NCI-H82 (cell line): ENCODE data around the gene CD82.

Experiments used
- DNase-seq: peaks from one replicate; lab custom pipeline; 2025; lab: John Stamatoyannopoulos, UW

CD82 gene

DNA sequence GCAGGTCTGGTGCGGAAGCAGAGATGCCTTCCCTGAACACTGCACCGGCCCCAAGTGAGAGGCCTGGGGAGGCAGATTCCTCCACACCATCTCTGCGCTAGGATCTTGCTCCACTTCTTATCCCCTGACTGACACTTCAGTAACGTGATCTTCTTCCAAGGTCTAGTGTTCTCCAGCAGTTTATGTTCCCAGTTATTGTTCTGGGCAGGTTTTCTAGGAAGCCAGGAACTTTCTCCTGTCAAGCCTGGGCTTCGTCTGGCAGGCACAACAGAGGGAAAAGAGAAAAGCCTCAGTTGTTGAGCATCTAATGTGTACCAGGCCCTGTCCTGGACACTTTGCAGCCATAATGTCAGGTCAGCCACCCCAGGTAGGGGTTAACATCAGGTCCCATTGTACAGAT, 10.5 kb downstream of the CD82 start:
- no peak for DNase-seq

DNA sequence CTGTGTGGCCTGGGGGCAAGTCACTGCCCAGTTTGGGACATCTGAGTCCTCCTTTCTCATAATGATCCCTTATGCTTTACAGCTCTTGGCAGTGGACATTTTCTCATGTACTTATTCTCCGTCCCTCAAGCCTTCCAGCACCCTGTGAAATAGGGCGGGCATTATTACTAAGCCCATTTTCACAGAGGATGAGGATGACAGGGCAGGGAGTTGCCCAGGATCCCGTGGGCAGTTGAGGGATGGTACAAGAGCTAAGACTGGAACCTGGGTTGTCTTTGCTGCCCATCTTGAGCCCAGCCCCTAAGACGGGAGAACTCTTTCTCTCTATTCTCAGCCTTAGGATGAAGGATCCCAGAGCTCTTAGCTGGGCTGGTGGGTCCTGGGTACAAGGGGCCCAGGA, 11.2 kb downstream of the CD82 start:
- no peak for DNase-seq

- DNase-seq = no peak
These were observed 11.9 kb downstream of the CD82 start for GRCh38 chr11:44577231-44577830.

- no peak for DNase-seq
These were observed 12.8 kb downstream of the CD82 start for GRCh38 chr11:44578279-44578678.

GRCh38 chr11:44579302-44579761, 13.9 kb downstream of the CD82 start:
- DNase-seq = no peak

GRCh38 chr11:44580701-44581100, 15.2 kb downstream of the CD82 start:
- DNase-seq = peak; percentile 77

GRCh38 chr11:44581246-44581645, 15.8 kb downstream of the CD82 start:
- DNase-seq = no peak

GRCh38 chr11:44582641-44583352, 17.3 kb downstream of the CD82 start:
- no peak for DNase-seq

DNA sequence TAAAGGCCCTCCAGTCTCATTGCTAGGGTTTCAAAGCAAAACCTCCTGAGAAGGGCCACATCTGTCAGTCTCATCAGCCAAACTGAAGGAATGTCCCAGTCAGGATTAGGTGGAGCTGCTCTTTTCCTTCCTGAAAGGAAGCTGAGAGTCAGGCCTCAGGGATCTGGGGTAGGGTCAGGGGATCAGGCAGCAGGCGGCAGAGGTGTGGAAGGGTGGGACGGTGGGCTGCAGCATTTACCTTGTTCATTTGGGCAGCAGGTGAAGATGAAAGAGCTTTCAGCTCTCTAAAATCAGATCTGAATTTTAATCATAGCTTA, 17.8 kb downstream of the CD82 start:
- DNase-seq = no peak

DNA sequence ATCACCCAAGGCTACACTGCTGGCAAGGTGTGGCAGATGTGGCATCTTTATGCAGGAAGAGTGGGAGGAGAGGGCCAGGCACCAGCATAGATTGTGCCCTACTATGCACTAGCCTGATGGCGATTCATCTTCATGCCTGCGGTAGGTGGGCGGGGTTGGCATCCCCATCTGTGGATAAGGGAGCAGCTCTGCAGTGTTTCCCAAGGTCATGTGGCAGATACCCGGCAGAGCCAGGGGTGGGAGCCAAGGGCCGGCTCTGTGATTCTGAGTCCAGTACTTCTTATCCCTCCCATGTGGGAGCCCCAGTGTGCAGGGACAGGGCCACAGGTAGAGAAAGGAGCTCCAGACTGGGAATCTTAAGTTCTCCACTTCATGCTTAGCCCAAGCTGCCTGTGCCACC, 20.0 kb downstream of the CD82 start:
- DNase-seq = no peak

- no peak for DNase-seq
These were observed 23.8 kb downstream of the CD82 start for GRCh38 chr11:44589301-44589700.

DNA sequence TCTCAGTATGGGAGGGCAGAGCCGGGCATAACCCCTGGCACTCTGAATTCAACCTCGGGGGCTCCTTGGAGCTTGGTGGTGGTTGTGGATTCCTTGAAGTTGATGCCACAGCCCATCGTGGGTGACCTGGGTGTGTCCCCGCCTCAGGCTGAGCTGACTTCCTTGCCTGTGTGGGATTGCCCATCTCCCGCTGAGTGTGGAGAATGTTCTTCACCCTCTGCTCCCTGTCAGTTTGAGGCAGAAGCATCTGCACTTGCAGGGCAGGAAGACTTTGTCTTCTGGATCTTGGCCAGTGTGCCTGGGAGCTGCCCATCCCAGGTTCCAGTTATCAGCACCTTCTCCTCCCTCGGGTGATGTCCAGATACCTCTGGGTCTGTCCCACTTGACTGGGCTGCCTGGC, 25.3 kb downstream of the CD82 start:
- no peak for DNase-seq

DNA sequence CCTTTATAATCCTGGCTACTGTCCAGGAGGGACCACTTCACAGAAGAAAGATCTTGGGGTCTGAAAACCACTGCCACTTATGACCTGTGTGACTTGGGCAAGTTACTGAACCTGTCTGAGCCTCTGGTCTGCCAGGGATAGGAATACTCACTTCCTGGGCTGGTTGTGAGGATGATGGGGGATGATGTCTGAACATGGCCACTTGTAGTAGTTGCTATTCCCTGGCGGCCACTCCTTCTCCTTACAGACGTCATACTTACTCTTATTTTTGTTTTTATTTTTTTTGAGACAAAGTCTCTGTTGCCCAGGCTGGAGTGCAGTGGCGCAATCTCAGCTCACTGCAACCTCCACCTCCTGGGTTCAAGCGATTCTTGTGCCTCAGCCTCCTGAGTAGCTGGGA, 26.1 kb downstream of the CD82 start:
- no peak for DNase-seq

DNA sequence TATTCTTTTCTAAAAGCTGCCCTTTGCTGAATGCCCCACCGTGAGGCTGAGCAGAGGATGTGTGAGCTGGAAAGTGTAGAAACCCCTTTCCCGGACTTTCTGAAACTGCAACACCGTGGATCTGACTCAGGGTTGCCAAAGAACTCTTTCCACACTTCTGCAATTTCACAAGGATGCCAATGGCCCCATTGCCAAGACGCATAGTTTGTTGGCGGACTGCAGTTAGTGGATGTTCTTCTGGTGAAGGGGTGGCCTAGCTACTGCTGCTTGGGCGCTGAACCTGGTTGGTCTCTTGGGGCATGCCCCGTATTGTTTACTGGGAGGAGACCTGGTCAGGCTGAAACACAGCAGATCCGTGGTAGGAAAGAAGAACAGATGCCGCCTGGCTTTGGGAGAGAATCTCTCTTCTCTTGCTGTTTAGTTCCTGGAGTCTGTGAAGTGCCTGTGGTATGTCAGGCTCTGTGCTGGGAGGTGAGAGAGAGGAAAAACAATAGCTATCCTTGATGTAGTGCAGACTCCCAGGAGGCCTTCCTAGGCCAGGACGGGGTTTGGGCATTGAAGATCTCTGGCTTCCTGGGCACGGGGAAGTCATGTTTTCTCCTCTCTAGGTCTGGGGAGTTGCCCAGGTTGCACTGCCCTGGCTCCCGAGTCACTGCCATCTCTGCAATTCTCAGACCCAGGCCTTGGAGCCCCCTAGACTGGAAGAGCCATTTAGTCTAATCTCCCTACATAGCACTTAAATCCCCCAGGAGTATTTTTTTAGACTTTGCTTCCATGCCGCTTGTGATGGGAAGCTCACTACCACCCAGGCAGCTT, 26.9 kb downstream of the CD82 start:
- no peak for DNase-seq

DNA sequence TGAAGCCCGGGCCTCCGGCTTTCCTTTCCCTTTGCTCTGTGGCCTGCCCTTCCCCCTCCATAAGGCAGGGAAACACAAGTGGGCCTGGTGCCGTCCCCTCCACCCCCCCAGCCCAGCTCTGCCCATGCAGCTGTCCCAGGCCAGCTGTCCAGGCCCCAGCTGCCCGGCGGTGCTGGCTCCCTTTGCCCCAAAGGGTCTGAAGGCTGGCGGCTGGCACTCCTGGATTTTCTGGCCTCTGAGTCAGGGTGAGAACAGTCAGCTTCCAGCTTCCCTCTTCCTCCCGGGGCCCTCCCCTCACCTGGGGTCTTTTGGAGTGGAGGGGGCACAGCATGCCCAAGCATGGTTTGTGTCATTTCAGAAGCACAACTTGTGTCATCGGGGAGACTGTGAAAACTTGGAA, 27.8 kb downstream of the CD82 start:
- no peak for DNase-seq

DNA sequence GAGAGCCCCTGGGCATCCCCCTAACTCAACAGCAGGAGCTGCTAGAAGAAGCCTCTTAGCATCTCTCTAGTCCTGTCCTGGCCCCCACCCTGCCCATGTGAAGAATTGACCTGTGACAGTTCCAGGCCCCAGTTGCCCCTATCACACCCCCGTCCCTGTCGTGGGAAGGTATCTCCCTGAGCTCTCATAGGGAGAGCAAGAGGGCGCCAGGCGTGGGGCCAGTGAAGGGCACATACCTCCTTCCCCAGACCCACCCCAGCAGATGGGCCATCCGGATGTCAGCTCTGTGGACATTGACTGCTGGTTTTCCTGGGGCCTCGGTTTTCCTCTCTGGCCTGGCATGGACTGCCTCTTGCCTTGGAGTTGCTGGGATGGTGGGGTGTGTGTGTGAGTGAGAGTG, 29.5 kb downstream of the CD82 start:
- no peak for DNase-seq

GRCh38 chr11:44595964-44596381, 30.5 kb downstream of the CD82 start:
- DNase-seq = no peak

DNA sequence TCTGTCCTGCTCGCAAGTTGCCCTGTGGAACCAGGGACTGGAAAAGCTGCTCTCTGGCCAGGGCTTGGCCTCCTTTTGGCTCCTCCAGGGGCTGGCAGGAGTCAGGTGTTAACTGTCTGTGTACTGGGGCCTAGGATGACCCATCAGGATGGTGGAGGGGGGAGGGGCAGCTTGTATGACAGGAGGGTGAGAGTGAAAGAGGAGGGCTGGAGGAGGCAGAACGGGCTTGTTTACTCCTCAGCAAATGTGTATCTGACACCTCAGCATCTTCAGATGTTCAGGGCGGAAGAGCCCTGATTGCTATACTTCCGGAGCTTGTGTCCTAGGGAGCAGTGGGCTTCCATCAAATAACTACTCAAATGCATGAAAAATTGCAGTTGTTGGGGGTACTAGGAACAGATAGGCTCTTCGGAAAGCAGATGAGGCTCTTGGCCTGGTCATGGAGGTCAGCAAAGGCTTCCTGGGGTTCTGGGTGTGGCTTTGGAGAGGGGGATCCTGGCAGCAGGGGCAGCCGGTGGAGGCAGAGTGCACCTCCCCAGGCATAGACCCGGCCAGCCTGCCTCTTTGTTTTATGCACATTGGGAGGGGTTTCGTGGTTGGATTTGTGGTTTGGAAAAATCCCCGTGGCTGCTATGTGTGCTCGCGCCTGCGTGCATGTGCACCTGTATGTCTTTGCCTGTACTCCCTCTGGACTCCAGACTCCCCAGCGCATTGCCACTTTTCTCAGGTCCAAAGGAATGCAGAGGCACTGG, 31.2 kb downstream of the CD82 start:
- no peak for DNase-seq

DNA sequence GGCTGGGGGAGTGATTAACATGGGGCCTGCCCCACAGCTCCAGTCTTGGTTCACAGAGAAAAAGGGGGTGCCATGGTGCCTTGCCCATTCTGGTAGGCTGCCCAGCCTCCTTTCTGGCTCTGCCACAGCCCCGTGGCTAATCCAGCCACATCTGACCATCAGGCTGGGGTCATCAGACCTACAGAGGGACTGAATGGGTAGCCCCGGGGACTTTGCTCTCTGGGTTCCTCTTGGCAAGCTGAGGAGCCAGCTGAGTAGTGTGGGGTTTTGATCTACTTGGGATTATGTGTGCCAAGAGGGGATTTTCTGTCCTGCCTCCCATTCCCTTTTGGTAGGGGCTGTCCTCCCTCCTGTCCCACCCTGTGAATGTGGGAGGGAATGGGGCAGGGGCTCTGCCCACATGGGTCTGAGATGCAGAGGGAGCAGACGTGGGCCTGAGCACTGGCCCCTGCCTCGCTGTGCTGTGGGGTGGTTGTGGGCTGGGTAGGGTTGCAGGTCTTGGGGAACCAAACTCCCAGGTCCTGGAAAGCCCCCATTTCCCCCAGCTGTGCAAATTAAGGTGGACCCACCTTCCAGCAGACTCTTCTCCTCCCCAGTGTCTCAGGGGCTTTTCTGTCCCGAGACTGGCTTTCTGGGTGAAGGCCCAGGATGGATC, 32.0 kb downstream of the CD82 start:
- DNase-seq = no peak

DNA sequence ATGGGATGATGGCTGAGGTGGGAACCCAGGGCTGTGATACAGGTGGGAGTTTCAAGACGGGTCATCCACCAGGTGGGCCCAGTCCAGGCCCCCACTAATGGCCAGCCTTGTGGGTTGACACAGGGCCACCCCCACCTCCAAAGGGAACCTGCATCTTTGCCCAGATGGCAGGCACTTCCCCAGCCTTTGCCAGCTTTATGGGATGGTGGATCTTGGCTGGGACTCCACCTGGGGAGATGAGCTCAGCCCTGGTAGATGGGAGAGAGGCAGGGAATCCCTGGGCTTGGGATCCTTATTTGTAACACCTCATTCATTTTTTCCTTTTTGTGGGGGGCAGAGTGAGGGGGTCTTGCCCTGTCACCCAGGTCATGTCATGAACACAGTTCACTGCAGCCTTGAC, 33.4 kb downstream of the CD82 start:
- DNase-seq = no peak

GRCh38 chr11:44600261-44600660, 34.8 kb downstream of the CD82 start:
- no peak for DNase-seq

DNA sequence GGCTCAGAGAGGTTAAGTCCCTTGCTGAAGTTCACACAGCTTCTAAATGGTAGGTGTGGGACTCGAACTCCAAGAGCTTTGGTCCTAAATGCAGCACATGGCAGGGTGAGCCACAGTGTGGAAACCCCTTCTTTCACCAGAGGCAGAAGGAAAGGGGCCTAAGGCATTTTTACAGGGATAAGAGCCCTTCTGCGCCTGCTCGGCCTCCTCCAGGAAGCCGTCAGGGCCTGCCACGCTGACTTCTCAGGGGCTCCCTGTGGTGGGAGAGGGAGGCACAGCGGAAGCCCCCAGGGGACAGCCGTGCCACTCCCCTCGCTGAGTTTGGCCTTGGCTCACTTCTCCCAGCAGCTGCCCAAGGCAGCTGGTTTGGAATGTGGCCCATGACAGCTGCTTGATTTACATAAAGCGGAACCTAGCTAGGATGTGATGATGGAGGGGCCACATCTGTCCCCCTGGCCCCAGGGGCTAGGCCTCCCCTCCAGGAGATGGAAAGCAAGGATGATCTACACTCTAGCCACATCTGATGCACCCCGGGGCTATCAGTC, 35.4 kb downstream of the CD82 start:
- peak; percentile 61 for DNase-seq
